Stimulated activated CD8-positive, alpha-beta memory T cell treated with anti-CD3 and anti-CD28 coated beads, Interleukin-12 subunit alpha, Interleukin-12 subunit beta, amount 100 ng/mL, for 24 hours (primary cell): ENCODE results near the gene MAPRE2.
"Not testable (repeated sequence)": the region's sequence is repeated elsewhere in the genome, so short reads cannot be mapped to it uniquely, and the experiment has no call there.

Experiments used
- DNase-seq: peaks from one replicate; pipeline ENCODE4 v3.0.0-alpha.2; 2020; ENCODE audit errors: extremely low read depth

MAPRE2 gene

GRCh38 chr18:35153609-35154272 lies 112.5 kb downstream of the MAPRE2 start:
- no peak for DNase-seq

GRCh38 chr18:35155398-35156117 lies 114.3 kb downstream of the MAPRE2 start:
- no peak for DNase-seq

GRCh38 chr18:35157181-35157580 lies 116.0 kb downstream of the MAPRE2 start:
- DNase-seq: no peak

GRCh38 chr18:35158728-35159450 lies 117.7 kb downstream of the MAPRE2 start:
- no peak for DNase-seq

GRCh38 chr18:35159782-35160181 lies 118.6 kb downstream of the MAPRE2 start:
- DNase-seq: no peak

GRCh38 chr18:35161485-35161884 lies 120.3 kb downstream of the MAPRE2 start:
- no peak for DNase-seq

- DNase-seq: no peak
Observed at GRCh38 chr18:35161934-35162333, 120.7 kb downstream of the MAPRE2 start.

- no peak for DNase-seq
Observed at GRCh38 chr18:35163014-35163539, 121.9 kb downstream of the MAPRE2 start.

- DNase-seq: no peak
Observed at GRCh38 chr18:35163721-35164120, 122.5 kb downstream of the MAPRE2 start.

- DNase-seq: no peak
Observed at GRCh38 chr18:35164133-35164532, 122.9 kb downstream of the MAPRE2 start.

GRCh38 chr18:35167332-35167731 lies 126.1 kb downstream of the MAPRE2 start:
- DNase-seq: no peak

GRCh38 chr18:35167857-35168256 lies 126.6 kb downstream of the MAPRE2 start:
- DNase-seq: no peak

- DNase-seq: not testable (repeated sequence)
Observed at GRCh38 chr18:35170323-35170722, 129.1 kb downstream of the MAPRE2 start.

GRCh38 chr18:35171315-35171987 lies 130.2 kb downstream of the MAPRE2 start:
- DNase-seq: no peak

GRCh38 chr18:35172009-35172408 lies 130.8 kb downstream of the MAPRE2 start:
- no peak for DNase-seq

- DNase-seq: no peak
Observed at GRCh38 chr18:35172451-35173035, 131.3 kb downstream of the MAPRE2 start.

GRCh38 chr18:35174093-35174731 lies 133.0 kb downstream of the MAPRE2 start:
- no peak for DNase-seq

GRCh38 chr18:35174745-35175144 lies 133.5 kb downstream of the MAPRE2 start:
- DNase-seq: no peak

- no peak for DNase-seq
Observed at GRCh38 chr18:35176925-35177324, 135.7 kb downstream of the MAPRE2 start.

- no peak for DNase-seq
Observed at GRCh38 chr18:35178260-35178659, 137.0 kb downstream of the MAPRE2 start.

GRCh38 chr18:35179906-35180305 lies 138.7 kb downstream of the MAPRE2 start:
- no peak for DNase-seq
